ENCODE measurements around the gene PTF1A.

DNA sequence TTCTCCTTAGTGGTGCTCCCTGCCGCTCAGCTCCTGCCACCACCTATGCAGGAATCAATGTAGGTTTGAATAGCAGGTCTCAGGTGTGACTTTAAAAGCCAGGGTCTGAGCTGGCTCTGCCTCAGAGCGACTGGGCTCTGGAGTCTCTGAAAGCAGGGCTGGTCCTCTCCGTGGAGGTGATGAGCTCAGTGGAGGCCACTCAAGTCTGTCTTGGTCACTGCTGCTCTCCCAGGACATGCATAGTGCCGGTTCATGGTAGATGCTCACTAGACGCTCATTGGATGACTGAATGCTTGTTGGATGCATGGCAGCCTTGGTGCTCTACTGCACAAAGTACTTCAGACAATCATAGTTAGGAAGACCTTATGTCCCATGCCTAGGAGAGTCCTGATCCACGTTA, 45.1 kb upstream of the PTF1A start:
- TF ChIP-seq, protein P1, sequence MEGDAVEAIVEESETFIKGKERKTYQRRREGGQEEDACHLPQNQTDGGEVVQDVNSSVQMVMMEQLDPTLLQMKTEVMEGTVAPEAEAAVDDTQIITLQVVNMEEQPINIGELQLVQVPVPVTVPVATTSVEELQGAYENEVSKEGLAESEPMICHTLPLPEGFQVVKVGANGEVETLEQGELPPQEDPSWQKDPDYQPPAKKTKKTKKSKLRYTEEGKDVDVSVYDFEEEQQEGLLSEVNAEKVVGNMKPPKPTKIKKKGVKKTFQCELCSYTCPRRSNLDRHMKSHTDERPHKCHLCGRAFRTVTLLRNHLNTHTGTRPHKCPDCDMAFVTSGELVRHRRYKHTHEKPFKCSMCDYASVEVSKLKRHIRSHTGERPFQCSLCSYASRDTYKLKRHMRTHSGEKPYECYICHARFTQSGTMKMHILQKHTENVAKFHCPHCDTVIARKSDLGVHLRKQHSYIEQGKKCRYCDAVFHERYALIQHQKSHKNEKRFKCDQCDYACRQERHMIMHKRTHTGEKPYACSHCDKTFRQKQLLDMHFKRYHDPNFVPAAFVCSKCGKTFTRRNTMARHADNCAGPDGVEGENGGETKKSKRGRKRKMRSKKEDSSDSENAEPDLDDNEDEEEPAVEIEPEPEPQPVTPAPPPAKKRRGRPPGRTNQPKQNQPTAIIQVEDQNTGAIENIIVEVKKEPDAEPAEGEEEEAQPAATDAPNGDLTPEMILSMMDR (conservative IDR thresholded peaks at IDR 0.05; ENCODE audit: low read depth, low read length) = no peak
- TF ChIP-seq RAD21 (IDR thresholded peaks at IDR 0.05; ENCODE audit: low read length) (no peak), POLR2A (IDR thresholded peaks at IDR 0.05; ENCODE audit: low read depth, low read length) (no peak), SMC3 (IDR thresholded peaks at IDR 0.05; ENCODE audit: low read depth, low read length) (no peak), MAFK (IDR thresholded peaks at IDR 0.05; ENCODE audit: low read depth, low read length) (no peak), CEBPB (IDR thresholded peaks at IDR 0.05; ENCODE audit: low read depth, low read length) (no peak)

Data from IMR-90 (cell line).